A673 (cell line): ENCODE results near the gene FLRT1. TPM values are rescaled to one million over a fixed set of nuclear protein-coding genes. Genes with fewer than 3 reads are reported as not detected.

ENCODE experiments used
- BruUV-seq: library from RNA; stranded (reverse); fragments of 400-500 nt; replicated peaks from 2 replicates; lab custom pipeline; 2021; lab: Mats Ljungman, UMichigan
- CTCF ChIA-PET: fragments of 300-600 bp; sonication (Branson Sonifier 250); formaldehyde crosslinking; loops from one replicate; lab custom pipeline; 2022; ENCODE audit warnings: antibody characterized with exemption; lab: Charles Lee
- POLR2A ChIA-PET: fragments of 300-600 bp; sonication (Branson Sonifier 250); formaldehyde crosslinking; loops from one replicate; lab custom pipeline; 2022; ENCODE audit warnings: antibody characterized with exemption; ENCODE audit not compliant: low non-redundant PET; lab: Charles Lee
- DNase-seq: peaks from one replicate; pipeline ENCODE4 v3.0.0-alpha.2; 2015; ENCODE audit warnings: low spot score
- H3K27ac ChIP-seq: fragments of 200-600 bp; sonication (generic); 2 replicates; pipeline ENCODE4 v1.5.1; 2016; ENCODE audit warnings: mixed run types, low read depth, mild to moderate bottlenecking, mixed read lengths, antibody characterized with exemption, low read length; ENCODE audit not compliant: poor library complexity, severe bottlenecking
- H3K27me3 ChIP-seq: fragments of 200-600 bp; sonication (generic); replicated peaks from 2 replicates; pipeline ENCODE4 v1.6.1; 2017; ENCODE audit warnings: mixed run types, low read depth, mild to moderate bottlenecking, mixed read lengths, antibody characterized with exemption, low read length; ENCODE audit not compliant: insufficient read depth, poor library complexity
- H3K36me3 ChIP-seq: fragments of 200-600 bp; sonication (generic); 2 replicates; pipeline ENCODE4 v1.6.1; 2016; ENCODE audit warnings: mixed run types, mild to moderate bottlenecking, mixed read lengths, antibody characterized with exemption, low read length; ENCODE audit not compliant: insufficient read depth, poor library complexity, severe bottlenecking
- H3K4me1 ChIP-seq: fragments of 200-600 bp; sonication (generic); 2 replicates; pipeline ENCODE4 v1.6.1; 2017; ENCODE audit warnings: mixed run types, mild to moderate bottlenecking, mixed read lengths, antibody characterized with exemption, low read length; ENCODE audit not compliant: insufficient read depth, poor library complexity, severe bottlenecking
- H3K4me3 ChIP-seq: fragments of 200-600 bp; sonication (generic); 2 replicates; pipeline ENCODE4 v1.5.1; 2016; ENCODE audit warnings: low read depth, mixed run types, mild to moderate bottlenecking, mixed read lengths, low read length; ENCODE audit not compliant: poor library complexity, severe bottlenecking
- H3K9me3 ChIP-seq: fragments of 200-600 bp; sonication (generic); 2 replicates; pipeline ENCODE4 v1.6.1; 2016; ENCODE audit warnings: mixed run types, low read depth, mild to moderate bottlenecking, mixed read lengths, antibody characterized with exemption, low read length; ENCODE audit not compliant: poor library complexity, severe bottlenecking
- CTCF ChIP-seq: fragments of 300-800, 200-600 bp; sonication (generic); conservative IDR thresholded peaks from 2 replicates; pipeline ENCODE4 v1.5.1; 2017; ENCODE audit warnings: low read depth, mild to moderate bottlenecking, antibody characterized with exemption, low read length, moderate library complexity, mixed read lengths
- EZH2 ChIP-seq: fragments of 200-600 bp; sonication (generic); IDR thresholded peaks from 2 replicates; pipeline ENCODE4 v1.6.1; 2017; ENCODE audit warnings: borderline replicate concordance, low read depth, mild to moderate bottlenecking, mixed read lengths, antibody characterized with exemption, low read length; ENCODE audit not compliant: poor library complexity, severe bottlenecking
- intact Hi-C: fragments of 100-400 bp; cut with micrococcal nuclease; formaldehyde crosslinking; loops from one replicate; pipeline ENCODE4 v1.10.0; 2022; ENCODE audit not compliant: unreplicated experiment
- total RNA-seq: library from RNA; stranded (reverse); gene quantifications from 2 replicates; pipeline ENCODE4 v1.2.3, GENCODE V29; 2021

The FLRT1 gene
- total RNA-seq, 1 experiment from 2014 or later = 0.45 TPM

GRCh38 chr11:64011371-64011770 is 24.4 kb upstream of the FLRT1 start:
- Histone ChIP-seq H3K4me3 (no peak overlapping the region), H3K27me3 (no peaks in the 10 kb centered on the region), H3K4me1 (peaks cover 12% of the 10 kb centered on the region), H3K27ac (no peak overlapping the region), H3K36me3 (no peaks in the 10 kb centered on the region), H3K9me3 (no peaks in the 10 kb centered on the region)
- no TSS peak for BruUV-seq
- CTCF ChIA-PET = no interaction called here
- POLR2A ChIA-PET = no interaction called here
- TF ChIP-seq EZH2 = no peak
- no peak for TF ChIP-seq CTCF
- DNase-seq = no peak
- intact Hi-C loops = no loop called here

GRCh38 chr11:64013141-64013896 is 22.4 kb upstream of the FLRT1 start:
- CTCF ChIA-PET = interaction anchor here (0.9 kb wide), 1 partner anchor 12 kb away, joined by 3 read pairs; no protein-coding TSS in a partner anchor
- H3K27me3 ChIP-seq = no peaks in the 10 kb centered on the region

GRCh38 chr11:64014356-64014755 is 21.4 kb upstream of the FLRT1 start:
- H3K4me1 ChIP-seq = peaks cover 5% of the 10 kb centered on the region
- H3K9me3 ChIP-seq = no peaks in the 10 kb centered on the region
- no peaks in the 10 kb centered on the region for H3K27me3 ChIP-seq
- no peak for DNase-seq
- H3K4me3 ChIP-seq = no peak overlapping the region
- H3K36me3 ChIP-seq = no peaks in the 10 kb centered on the region
- intact Hi-C loops = no loop called here
- ChIA-PET POLR2A (no interaction called here), CTCF (interaction anchor here (0.9 kb wide), 1 partner anchor 13 kb away, joined by 3 read pairs; no protein-coding TSS in a partner anchor)
- no TSS peak for BruUV-seq
- TF ChIP-seq CTCF (no peak), EZH2 (no peak)
- H3K27ac ChIP-seq = no peak overlapping the region

More at GRCh38 chr11:64013141-64013896, 22.4 kb upstream of the FLRT1 start:
- no peak overlapping the region for H3K4me3 ChIP-seq
- H3K36me3 ChIP-seq = no peaks in the 10 kb centered on the region
- intact Hi-C loops = no loop called here
- TF ChIP-seq EZH2 (no peak), CTCF (no peak)
- POLR2A ChIA-PET = no interaction called here
- no peak for DNase-seq
- H3K27ac ChIP-seq = no peak overlapping the region
- peaks cover 5% of the 10 kb centered on the region for H3K4me1 ChIP-seq
- no TSS peak for BruUV-seq
- H3K9me3 ChIP-seq = no peaks in the 10 kb centered on the region
